ENCODE measurements around the gene UBASH3A.

Gene UBASH3A

GRCh38 chr21:42374864-42375499 is 28.7 kb upstream of the UBASH3A start:
- no peak for DNase-seq

GRCh38 chr21:42375506-42375905 is 28.2 kb upstream of the UBASH3A start:
- DNase-seq: no peak

GRCh38 chr21:42375966-42376337 is 27.8 kb upstream of the UBASH3A start:
- no peak for DNase-seq

DNA sequence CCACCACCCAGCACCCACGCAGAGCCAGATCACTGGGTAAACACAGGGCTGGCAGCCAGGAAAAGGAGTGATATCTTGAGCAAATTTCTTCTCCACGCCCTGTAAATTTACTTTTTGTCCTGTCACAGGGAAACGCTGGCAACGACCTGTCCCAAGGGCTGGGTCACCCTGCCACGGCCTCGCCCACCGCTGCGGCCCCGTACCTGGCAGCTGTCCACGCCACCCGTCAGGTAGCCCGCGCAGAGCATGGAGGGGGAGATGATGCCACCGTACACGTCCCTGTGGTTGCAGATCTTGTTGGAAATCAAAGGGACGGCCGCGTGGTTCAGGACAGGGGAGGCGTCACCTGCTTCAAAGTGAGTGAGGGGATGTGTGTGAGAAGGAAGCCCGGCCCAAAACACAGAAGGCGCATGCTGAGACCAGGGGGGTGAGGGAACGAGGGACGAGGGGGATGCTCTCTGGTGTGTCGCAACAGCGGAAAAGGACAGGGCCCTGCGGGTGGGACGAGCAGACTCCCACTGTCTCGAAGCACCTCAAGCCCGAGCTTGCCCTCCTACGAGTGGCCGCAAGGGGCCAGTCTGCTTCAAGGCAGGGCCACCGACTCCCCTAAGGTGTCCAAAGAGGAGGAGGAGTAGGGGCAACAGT is 27.2 kb upstream of the UBASH3A start:
- DNase-seq: no peak

- DNase-seq: no peak
Measured at GRCh38 chr21:42377211-42377950, 26.3 kb upstream of the UBASH3A start.

DNA sequence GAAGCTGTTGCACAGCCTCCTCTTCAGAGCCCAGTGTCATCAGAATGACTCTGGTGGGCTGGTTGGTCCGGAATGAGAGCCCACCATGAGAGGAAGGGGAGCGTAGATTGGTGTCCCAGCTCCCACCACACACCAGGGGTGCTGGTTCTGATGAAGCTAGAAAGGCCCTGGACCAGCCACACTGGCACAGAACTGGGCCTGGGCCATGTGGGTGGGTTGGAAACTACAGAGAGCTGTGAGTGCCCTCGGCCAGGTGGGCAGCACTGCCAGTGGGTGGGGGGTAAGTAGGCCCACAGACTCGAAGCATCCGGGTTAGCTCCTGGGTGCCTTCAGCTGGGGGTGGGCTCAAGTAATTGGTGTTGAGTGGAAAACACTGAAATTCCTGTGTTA is 25.8 kb upstream of the UBASH3A start:
- DNase-seq: no peak

GRCh38 chr21:42378418-42378817 is 25.3 kb upstream of the UBASH3A start:
- DNase-seq: no peak

GRCh38 chr21:42379426-42380215 is 24.1 kb upstream of the UBASH3A start:
- no peak for DNase-seq

DNA sequence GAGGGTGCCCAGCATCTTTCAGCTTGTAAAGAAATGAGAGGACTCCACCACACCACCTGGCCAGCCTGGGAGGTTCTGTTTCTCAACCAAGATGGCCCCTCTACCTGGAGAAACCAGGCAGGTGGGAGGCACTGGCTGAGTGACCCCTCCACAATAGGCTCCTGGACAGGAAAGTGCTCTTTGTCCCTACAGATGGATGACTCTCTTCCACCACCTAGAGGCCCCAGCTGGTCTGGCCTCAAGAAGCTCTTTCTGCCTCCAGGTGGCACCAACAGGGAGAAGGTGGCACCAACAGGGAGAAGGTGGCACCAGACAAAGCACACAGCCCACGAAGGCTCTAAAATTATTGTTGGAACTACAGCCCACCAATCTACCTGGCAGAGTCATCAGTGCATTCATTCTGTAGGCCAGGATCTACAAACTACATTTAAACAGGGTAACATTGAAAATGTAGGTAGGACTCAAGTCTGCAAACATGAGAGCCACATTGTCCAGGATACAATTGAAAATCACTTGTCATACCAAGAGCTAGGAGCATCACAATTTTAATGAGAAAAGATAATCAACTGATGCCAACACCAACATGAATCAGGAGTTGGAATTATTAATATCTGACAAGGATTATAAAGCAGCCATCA is 22.2 kb upstream of the UBASH3A start:
- DNase-seq: no peak

DNA sequence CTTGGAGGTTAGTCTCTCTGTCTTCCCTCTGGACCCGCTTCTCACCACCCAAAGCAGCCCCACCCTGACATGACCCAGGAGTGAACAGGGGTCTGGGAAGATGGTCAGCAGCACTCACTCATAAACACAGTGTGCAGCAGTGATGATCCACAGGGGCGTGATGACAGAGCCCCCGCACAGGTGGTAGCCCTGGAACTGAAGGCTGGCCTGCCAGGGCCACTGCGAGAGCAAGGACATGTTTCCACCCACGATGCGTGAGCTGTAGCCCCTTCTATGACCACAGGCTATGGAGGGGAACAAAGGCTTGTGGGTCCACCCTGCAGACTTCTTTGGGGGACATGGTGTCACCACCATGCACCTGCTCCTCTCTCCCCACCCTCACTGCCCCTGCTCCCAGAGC is 20.8 kb upstream of the UBASH3A start:
- no peak for DNase-seq

DNA sequence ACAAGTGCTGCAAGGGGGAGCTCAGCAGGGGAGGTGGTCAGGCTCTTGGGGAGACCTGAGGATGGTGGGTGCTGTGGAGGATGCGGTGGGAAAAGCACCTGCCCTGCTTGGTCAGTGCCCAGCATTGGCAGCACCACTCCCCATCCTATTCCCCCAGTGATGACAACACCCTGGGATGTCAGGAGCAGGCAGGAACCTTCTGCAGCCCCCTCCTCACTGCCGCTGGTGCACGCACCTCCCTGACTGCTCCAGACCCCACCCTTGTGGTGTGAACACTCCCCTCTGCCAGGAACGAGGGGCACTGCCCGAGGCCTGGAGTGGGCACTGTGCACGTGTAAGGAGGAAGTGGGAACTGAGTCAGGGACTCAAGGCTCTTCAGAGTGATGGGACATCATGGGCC is 20.4 kb upstream of the UBASH3A start:
- no peak for DNase-seq

- DNase-seq: peak; percentile 62
Measured at GRCh38 chr21:42384156-42384945, 19.4 kb upstream of the UBASH3A start.

GRCh38 chr21:42384989-42385388 is 18.7 kb upstream of the UBASH3A start:
- DNase-seq: no peak

DNA sequence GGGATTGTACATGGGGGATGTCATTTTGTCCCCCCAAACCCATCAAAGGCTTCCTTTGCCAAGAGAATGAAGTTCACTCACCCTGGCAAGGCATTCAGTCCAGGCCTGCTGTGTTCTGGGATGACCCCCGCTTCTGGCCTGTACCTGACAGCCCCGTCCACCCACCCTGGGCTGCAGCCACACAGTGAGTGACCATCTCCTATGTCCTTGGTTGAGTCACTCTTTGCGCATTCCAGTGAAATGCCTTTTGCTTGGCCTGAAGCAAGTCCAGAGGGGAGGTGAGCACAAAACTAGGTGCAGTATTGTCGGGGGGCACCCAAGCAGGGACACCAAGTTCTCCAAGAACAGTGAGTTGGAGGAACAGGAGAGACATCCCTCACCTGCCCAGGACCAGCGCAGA is 18.1 kb upstream of the UBASH3A start:
- DNase-seq: no peak

DNA sequence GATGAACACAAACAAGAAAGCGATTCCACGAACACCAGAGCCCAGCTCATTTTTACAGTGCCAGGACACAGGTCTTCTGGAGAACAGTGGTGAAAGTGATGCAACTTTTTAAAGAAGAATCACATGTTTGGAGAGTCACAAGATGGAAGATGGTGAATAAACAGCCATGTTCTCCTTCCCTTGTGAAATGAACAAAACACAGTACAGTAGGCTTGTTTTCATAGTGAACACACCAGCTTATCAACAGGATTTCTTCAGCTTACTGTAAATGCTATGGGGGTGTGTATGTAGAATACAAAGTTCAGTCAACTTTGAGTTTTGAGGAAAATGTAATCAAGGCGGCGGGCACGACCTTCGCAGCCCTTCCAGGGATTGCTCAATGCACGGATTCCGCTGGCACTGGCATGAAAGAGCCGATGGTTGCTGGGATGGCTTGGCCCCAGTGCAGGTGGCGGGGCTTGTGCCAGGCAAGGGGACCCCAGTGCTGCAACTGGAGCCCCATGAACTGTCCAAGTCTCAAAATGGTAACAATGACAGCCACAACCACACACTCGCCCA is 17.6 kb upstream of the UBASH3A start:
- DNase-seq: no peak

DNA sequence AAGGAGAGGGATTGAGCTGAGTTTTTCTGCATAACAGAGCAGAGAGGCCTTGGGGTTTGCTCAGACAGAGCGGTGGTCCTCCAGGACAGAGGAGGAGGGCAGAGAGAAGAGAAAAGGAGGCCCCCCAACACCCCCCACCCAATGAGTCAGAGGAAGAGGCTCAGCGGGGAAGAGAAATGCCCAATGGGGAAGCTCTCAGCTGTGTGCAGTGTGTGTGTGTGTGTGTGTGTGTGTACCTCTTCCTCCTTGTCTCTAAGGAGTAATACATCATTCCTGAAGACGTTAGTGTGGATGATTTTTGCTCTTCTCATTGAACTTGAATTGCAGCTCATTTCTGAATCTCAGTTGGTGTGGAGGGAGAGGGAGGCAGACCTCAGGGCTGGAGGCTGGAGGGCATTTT is 16.5 kb upstream of the UBASH3A start:
- no peak for DNase-seq

DNA sequence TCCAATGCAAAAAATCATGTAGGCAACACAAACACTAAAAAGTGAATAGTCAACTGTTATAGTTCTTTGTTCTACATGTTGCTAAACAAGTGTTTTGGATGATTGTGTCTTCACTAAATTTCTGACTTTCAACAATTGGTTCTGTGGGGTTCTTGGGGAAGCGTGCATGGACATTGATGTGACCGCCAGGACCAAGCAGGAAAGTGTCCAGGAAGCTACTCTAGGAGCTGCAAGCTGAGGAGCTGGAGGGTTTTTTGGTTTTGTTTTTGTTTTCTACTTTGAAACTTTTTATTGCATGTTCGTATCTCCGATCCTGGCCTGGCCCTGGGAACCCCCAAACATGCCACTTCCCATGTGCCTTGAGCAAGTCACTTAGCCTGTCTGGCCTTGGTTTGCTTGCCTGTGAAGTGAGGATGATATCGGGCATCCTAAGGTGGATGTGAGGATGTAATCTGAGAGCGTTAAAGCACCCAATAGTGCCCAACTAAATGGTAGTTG is 15.8 kb upstream of the UBASH3A start:
- no peak for DNase-seq

DNA sequence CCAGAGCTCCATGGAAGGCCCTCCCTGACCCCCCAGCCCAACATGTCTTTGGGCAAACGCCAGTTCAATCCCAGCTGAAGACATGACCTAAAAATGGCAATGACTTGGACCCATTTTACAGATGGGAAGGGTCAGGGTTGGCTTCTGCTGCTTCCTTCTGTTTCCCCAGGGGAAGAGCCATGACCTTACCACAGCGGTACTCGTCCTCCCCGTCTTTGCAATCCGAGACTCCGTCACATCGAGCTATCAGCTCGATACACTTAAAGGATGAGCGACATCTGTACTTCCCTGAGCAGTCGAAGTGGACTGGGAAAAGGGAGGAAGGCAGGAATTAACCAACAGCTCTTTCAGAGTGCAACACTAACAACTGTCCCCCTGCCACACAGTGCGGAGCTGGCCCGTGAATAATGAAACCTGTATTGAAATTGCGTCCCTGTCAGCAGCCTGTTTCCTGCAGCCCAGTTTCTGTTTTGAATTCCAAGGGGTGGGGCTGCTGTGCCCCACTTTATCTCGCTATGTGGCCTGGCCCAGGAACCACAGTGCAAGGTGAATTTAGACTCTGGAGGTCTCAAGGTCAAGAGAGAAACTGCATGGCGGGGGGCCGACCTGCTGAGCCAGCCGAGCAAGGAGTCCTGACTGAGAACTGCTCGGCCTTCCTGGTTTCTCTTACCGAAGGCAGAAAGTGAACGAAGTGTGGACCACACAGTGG is 14.8 kb upstream of the UBASH3A start:
- DNase-seq: no peak

DNA sequence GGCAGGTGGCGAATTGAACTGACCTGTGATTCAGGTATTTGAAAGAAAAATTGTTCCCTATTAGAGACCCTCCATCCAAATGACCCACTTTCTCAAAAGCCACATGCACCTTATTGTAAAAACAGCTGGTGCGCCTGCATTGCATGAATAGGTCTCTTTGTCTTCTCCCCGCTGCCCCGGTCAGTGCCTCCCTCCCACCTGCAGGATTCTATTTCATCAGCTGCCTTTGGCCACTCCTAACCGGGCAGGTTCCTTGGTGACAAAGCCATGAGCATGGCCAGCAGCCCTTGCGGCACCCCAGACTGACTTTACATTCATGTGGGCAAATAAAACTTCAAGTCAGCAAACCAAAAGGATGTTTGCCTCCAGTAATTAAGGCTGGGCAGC is 14.3 kb upstream of the UBASH3A start:
- no peak for DNase-seq

- DNase-seq: no peak
Measured at GRCh38 chr21:42390193-42390592, 13.5 kb upstream of the UBASH3A start.

DNA sequence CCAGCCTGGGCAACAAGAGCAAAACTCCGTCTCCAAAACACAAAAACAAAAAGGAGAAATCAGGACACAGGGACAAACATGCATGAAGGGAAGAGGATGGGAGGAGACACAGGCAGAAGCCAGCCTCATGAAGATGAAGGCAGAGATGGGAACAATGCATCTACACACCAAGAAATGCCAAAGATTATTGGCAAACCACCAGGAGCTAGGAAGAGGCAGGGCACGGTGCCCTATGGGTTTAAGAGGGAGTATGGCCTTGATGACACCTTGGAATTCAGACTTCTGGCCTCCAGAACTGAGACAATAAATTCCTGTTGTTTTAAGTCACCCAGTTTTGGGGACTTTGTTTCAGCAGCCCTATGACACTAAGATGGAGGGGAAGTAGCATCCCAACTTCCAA is 13.0 kb upstream of the UBASH3A start:
- no peak for DNase-seq

Data from NCI-H1436 (cell line).